Epithelial cell of esophagus (primary cell): ENCODE results near the gene MEGF9.
A peak's percentile ranks its signal among the peaks of the same experiment; 100 is the strongest.
"Not testable (repeated sequence)": the region's sequence is repeated elsewhere in the genome, so short reads cannot be mapped to it uniquely, and the experiment has no call there.

Experiments
- DNase-seq: peaks from one replicate; pipeline ENCODE4 v3.0.0; 2010; ENCODE audit warnings: low read depth
- H3K4me3 ChIP-seq: 2 replicates; pipeline ENCODE4 v1.5.1; 2011; ENCODE audit warnings: mild to moderate bottlenecking, low read length, control low read depth
- TF ChIP-seq, protein P1 (sequence below): IDR thresholded peaks from 2 replicates; pipeline ENCODE4 v1.5.1; 2011; ENCODE audit warnings: low read depth, mild to moderate bottlenecking, low read length, control low read depth, inconsistent platforms; ENCODE audit not compliant: insufficient read depth; ENCODE audit errors: missing control alignments

Gene MEGF9

DNA sequence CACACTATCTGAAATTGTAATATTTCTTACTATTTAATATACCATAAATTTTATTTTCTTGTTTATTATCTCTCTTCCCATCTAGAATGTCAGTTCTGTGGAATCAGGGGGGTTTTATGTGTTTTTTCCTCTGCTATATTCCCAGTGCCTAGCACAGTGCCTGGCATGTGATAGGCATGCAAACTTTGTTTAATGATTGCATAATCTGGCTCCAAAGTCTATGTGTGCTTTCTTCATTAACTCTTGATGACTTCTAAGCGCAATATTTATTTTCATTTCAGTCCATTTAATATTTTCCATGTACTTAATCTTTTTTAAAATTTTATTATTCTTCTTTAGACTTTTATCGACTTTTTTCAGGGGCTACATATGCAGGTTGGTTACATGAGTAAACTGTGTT is 73.9 kb downstream of the MEGF9 start:
- DNase-seq = no peak

DNA sequence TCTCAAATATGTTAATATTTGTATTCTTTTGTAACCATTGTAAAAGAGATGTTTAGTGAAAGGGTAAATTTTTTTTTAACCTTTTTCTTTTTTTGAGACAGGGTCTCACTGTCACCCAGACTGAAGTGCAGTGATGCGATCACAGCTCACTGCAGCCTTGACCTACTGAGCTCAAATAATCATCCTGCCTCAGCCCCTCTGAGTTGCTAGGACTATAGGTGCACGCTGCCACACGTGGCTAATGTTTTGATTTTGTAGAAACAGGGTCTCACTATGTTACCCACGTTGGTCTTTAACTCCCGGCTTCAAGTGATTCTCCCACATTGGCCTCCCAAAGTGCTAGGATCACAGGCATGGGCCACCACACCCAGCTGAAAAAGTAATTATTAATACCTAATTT is 76.4 kb downstream of the MEGF9 start:
- no peak overlapping the region for H3K4me3 ChIP-seq
- TF ChIP-seq, protein P1, sequence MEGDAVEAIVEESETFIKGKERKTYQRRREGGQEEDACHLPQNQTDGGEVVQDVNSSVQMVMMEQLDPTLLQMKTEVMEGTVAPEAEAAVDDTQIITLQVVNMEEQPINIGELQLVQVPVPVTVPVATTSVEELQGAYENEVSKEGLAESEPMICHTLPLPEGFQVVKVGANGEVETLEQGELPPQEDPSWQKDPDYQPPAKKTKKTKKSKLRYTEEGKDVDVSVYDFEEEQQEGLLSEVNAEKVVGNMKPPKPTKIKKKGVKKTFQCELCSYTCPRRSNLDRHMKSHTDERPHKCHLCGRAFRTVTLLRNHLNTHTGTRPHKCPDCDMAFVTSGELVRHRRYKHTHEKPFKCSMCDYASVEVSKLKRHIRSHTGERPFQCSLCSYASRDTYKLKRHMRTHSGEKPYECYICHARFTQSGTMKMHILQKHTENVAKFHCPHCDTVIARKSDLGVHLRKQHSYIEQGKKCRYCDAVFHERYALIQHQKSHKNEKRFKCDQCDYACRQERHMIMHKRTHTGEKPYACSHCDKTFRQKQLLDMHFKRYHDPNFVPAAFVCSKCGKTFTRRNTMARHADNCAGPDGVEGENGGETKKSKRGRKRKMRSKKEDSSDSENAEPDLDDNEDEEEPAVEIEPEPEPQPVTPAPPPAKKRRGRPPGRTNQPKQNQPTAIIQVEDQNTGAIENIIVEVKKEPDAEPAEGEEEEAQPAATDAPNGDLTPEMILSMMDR = no peak
- no peak for DNase-seq

More for the DNA sequence above, 73.9 kb downstream of the MEGF9 start:
- no peak overlapping the region for H3K4me3 ChIP-seq
- TF ChIP-seq, protein P1 = no peak

DNA sequence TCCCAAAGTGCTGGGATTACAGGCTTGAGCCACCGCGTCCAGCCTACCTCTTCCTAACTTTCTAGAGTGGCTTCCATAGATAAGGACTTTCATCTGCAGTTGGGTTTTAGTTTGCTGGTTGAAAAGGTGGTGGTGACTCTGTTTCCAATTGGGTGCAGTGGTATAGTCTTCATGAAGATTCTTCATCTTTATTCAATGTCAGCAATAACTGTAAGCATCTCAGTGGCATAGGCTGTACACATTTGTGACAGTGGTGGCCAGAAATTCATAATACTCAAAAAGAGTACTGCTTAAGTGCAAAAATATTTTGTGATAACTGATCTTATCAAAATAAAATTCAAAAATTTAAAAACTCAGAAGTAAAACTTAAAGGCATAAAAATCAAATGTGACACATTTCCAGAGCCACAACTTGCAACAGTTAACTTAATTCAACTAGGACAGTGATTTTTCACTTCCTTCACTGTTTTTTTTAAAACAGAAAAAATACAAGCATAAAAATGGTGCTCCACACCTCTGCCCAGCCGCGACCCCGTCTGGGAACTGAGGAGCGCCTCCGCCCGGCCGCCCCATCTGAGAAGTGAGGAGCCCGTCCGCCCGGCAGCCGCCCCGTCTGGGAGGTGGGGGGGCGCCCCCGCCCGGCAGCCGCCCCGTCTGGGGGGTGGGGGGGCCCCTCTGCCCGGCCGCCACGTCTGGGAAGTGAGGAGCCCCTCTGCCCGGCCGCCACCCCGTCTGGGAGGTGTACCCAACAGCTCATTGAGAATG is 77.9 kb downstream of the MEGF9 start:
- DNase-seq = no peak
- no peak overlapping the region for H3K4me3 ChIP-seq
- TF ChIP-seq, protein P1 = no peak

DNA sequence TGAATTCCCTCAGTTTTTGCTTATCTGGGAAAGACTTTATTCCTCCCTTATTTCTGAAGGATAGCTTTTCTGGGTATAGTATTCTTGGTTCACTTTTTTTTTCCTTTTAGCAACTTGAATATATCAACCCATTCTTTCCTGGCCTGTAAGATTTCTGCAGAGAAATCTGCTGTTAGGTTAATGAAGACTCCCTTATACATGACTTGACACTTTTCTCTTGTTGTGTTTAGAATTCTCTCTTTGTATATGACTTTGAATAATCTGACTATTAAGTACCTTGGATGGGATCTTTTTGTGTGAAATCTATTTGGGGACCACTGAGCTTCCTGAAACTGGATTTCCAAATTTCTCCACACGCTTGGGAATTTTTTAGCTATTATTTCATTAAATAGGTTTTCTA is 79.3 kb downstream of the MEGF9 start:
- DNase-seq = no peak
- H3K4me3 ChIP-seq = no peak overlapping the region
- TF ChIP-seq, protein P1 = no peak

DNA sequence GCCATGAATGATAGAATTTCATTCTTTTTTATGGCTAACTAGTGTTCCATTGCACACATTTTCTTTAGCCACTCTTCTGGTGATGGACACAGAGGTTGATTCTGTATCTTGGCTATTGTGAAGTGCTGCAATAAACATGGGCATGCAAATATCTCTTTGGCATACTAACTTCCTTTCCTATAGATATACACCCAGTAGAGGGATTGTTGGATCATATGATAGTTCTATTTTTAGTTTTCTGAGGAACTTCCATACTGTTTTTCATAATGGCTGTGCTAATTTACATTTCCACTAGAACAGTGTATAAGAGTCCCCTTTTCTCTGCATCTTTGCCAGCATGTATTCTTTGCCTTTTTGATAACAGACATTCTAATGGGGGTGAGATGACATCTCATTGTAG is 83.9 kb downstream of the MEGF9 start:
- TF ChIP-seq, protein P1 = no peak
- DNase-seq = no peak
- H3K4me3 ChIP-seq = no peak overlapping the region

DNA sequence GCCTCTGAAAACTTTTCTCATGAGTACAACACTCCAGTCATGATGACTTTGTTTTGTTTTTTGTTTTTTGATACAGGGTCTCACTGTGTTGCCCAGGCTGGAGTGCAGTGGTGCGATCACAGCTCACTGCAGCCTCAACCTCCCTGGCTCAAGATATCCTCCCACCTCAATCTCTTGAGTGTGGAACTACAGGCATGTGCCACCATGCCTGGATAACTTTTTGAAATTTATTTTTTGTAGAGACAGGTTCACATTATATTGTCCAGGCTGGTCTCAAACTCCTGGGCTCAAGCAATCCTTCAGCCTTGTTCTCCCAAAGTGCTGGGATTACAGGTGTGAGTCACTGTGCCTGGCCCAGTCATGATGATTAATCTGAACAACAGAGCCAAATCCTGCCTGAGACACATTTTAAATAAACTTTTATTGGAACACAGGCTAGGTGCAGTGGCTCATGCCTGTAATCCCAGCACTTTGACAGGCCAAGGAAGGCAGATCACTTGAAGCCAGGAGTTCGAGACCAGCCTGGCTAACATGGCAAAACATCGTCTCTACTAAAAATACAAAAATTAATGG is 85.3 kb downstream of the MEGF9 start:
- H3K4me3 ChIP-seq = not testable (repeated sequence)
- DNase-seq = peak; percentile 81

DNA sequence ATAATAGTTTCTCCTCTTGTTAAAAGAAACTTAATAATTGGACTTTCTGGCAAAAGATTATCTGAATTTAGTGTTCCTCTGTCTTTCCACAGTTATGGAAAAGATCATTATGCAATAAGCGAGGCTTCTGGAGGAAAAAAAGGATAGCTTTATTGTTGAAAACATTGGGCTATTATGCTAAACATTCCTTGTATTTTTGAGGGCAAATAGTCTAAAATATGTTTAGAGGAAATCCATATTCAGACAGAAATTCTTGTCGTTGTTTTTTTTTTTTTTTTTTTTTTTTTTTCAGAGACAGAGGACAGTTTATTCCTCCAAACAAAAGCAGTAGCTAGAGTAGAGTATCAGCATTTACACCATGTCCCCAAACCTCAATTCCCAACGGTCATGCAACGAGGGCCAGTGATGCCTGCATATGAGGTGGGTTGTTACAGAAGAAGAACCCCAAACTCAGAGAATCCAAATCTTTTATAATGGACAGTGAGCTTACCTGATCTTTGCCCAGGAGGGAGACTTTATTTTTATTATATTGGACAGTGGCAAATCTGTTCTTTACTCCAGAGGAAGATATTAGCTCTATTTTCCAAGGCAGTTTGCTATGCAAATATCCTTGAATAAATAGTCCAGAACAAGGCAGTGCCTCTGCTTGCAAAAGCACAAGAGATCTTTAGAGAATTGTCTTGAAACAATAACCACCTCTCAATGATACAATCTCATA is 85.9 kb downstream of the MEGF9 start:
- no peak overlapping the region for H3K4me3 ChIP-seq
- no peak for DNase-seq
- TF ChIP-seq, protein P1 = no peak
